GM18519 (cell line): Measurements from ENCODE around the gene SCN8A.
"Not testable (repeated sequence)": the region's sequence is repeated elsewhere in the genome, so short reads cannot be mapped to it uniquely, and the experiment has no call there.

Source experiments
- ATAC-seq: cut with Tn5 transposase; IDR thresholded peaks from one replicate; pipeline ENCODE4 v1.9.1; 2021; ENCODE audit warnings: mild to moderate bottlenecking, moderate library complexity; ENCODE audit not compliant: unreplicated experiment, low FRiP score

SCN8A gene

DNA sequence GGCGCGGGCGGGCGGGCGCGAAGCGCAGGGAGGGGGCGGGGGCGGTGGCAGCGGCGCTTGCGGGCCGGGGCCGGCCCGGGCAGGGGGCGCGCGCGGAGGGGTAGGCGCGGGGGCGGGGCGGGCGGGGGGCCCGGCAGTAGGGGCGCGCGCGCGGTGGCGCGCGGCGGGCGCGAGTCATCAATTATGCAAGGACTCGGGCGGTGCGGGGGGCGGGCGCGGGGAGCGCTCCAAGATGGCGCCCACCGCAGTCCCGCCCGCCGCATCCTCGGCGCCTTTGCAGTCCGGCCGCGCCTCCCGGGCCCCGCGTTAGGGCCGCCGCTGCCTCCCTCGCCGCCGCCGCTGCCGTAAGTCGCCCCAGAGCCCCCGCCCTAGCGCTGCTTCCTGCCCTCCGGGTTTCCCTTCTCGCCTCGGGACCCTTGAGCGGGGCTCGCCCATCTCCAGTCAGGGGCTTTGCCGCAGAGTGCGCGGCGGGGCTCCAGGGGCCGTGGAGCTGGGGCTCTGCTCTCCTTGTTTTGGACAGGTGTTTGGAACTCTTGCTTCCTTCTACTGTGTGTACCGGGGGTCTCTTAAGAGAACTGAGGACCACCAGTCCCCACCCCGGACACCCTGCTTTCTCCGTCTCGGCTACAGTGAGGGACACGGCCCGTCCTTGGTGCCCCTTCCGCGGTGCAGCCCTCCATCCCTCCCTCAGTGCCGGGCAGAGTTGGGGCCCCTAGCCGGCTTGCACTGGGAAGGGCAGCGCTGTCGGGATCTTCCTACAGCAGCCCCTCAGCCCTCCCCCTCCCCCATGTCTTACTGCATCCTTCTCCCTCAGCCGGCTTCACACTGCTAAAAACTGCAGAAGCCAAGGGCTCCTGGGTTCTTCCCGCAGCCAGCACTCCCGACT is at the start of gene SCN8A:
TSS of gene SCN8A (plus strand) at position 218 of the 886 bp plus-strand sequence. CDS start 71,585 bp downstream, outside the sequence.
- ATAC-seq, result peak; percentile 8

DNA sequence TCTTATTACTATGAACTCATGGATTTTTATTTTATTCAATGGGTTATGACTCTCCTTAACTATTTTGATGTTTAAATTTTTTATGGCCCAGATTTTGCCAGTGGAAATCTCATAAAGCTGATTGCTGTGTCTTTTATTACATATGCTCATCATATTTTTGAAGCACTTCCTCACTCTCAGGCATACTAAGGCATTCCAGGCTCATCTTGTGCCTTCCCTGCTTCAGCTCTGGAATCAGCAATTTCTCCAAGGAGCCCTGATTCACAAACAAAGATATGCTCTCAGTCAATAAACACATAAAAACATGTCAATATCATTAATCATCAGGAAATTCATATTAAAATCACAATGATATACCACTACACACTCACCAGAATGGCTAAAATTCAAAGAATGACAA is 44.9 kb upstream of the SCN8A start:
- no peak for ATAC-seq

DNA sequence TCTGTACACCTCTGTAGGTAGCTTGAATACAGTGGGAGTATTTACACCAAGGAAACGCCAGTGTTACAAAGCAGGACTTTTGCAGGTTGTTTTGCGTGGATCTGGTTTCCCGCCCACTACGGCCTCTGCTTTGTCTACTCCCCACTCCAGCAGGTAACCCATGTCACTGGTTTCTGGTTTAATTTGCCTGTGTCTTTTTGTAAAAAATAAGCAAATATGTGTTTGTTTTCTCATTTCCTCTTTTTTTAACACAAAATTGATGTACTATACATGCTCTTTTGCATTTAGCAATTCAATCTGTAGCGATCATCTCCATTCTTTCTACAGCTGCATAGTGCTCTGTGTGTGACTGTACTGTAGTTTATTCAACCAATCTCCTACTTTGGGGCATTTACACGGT is 43.4 kb upstream of the SCN8A start:
- ATAC-seq, result no peak

DNA sequence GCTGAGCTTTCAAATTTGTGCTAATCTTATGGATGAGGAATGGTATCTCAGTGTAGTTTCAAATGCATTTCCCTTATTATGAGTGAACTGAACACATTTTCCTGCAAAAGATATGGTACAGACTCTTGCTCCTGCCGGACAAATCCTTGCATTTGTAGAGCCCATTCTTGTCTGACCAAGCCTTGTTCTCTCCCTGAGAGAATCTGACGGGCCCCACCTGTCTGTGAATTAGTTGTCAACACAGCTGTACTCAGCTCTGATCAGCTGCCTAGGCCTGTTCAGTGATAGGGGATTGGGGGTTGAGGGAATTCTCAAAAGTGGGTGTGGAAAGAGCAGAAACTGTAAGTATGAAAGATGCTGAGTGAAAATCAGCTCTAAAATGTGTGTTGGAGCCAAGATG is 42.8 kb upstream of the SCN8A start:
- no peak for ATAC-seq

DNA sequence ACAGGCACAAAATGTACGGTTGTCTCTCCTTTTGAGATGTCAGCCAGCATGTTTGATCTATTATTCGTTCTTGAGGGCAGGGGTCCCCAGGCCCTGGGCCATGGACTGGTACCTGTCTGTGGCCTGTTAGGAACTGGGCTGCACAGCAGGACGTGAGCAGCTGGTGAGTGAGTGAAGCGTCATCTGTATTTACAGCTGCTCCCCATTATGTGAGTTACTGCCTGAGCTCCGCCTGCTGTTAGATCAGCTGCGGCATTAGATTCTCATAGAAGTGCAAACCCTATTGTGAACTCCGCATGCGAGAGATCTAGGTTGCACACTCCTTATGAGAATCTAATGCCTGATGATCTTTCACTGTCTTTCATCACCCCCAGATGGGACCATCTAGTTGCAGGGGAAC is 41.4 kb upstream of the SCN8A start:
- no peak for ATAC-seq

DNA sequence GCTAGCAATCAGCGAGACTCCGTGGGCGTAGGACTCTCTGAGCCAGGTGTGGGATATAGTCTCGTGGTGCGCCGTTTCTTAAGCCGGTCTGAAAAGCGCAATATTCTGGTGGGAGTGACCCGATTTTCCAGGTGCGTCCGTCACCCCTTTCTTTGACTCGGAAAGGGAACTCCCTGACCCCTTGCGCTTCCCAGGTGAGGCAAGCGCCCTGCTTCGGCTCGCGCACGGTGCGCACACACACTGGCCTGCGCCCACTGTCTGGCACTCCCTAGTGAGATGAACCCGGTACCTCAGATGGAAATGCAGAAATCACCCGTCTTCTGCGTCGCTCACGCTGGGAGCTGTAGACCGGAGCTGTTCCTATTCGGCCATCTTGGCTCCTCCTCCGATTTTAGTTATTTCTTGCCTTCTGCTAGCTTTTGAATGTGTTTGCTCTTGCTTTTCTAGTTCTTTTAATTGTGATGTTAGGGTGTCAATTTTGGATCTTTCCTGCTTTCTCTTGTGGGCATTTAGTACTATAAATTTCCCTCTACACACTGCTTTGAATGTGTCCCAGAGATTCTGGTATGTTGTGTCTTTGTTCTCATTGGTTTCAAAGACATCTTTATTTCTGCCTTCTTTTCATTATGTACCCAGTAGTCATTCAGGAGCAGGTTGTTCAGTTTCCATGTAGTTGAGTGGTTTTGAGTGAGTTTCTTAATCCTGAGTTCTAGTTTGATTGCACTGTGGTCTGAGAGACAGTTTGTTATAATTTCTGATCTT is 22.6 kb upstream of the SCN8A start:
- not testable (repeated sequence) for ATAC-seq

DNA sequence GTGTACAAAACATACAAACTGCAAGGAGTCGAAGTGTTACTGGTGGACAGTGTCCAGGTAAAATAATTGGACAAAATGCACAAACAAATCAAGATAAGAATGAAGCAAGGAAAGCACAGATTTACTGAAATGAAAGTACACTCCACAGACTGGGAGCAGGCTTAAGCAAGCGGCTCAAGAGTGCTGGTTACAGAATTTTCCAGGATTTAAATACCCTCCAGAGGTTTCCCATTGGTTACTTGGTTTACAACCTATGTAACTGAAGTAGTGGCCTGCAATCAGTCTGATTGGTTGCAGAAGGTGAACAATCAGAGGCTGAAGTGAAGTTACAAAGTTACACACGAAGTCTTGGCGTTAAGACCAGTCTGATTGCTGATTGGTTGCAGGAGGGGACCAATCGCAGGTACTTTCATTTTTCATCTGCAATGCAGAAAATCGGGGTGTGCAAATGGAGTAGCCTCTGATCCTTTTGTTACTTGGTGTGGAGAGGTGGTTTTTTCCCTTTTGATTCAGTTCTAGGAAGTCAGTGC is 11.6 kb upstream of the SCN8A start:
- no peak for ATAC-seq

DNA sequence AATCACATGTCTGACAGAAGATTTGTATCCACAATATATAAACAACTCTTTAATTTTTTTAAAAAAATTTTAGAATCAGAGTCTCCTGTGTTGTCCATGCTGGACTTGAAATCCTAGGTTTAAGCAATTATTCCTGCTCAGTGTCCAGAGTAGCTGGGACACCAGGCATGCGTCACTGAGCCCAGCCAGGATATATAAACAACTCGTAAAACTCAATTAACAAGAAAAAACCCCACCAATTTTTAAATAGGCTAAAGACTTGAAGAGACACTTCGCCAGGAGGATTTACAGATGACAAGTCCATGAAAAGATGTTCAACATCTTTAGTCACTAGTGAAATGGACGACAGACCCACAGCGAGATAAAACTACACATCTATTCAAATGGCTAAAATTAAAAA is 2.0 kb upstream of the SCN8A start:
- no peak for ATAC-seq

DNA sequence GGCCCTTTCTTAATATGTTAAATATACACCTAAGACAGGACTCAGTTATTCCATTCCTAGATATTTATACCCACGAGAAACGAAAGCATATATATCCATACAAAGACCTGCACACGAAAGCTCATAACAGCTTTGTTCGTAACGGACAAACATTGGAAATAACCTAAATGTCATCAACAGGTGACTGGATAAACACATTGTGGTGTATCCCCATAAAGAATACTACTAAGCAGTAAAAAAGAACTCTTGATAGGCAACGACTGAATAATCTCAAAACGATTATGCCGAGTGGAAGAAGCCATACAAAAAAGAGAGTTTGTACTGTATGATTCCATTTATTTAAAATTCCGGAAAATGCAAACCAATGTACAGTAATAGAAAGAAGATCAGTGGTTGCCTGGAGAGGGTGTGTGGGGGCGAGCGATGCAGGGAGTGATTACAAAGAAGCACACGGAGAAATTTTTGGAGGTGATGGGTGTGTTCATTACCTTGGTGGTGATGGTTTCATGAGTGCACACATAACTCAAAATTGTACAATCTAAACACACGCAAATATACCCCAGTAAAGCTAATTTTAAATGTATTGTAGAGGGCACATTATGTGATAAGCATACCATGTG is 1.4 kb upstream of the SCN8A start:
- no peak for ATAC-seq

DNA sequence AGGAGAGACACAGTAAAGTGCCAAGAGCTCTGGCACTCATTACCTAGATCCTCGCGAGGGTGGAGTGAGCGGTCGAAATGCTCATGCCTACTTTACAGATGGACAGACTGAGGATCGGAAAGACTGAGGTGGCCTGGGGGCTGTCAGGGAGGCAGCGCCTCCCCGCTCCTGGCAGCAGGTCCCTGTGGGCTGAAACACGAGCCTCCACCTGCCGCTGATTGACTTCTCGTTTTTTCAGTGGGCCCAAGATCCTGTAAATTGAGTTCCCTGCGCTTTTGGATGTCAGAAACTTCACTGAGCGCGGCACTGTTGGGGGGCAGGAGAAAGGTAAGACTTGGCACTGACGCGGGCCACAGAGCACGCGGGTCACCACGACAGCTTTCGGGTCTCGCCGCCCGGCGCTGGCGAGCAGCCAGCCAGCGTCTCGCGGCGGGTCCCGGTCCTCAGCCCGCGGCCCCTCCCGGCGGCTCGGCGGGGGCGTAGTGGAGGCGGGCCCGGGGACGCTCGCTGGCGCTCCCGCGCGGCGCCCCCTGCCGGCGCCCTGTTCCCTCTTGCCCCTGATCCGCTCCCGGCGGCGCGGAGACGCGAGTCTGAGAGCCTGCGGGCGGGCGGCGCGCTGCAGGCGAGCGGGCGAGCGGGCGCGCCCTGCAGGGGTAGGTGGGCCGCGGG is 552 bp upstream of the SCN8A start:
- peak; percentile 72 for ATAC-seq

DNA sequence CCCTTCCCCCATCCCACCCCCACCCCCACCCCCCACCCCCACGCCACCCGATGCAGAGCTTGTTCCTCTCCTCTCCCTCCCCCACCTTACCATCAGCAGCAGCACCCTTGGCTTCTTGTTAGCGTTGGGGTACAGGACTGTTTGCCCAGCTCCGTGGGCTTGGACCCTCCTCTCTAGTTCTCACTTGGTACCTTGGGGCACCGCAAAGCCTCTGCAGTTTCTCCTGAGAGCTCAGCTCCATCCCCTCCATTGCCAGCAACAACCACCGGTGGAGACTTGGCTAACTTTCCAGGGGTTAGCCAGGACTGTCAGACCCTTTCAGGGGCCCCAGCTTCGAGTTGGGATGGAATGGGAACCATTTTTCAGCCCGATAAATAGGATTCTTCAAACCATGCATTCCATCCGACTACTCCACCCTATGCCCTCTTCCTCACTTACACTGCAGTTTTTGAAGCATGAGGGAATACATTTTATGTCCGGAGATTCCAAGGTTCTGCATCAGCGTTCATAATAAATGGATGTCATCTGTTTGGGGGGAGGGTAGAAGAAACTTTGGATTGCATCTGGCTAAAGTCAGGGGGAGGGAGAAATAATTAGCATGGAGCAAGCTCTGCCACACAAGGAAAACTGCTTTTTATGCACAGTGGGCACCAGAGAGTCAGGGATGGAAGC is 1.1 kb downstream of the SCN8A start:
- no peak for ATAC-seq

DNA sequence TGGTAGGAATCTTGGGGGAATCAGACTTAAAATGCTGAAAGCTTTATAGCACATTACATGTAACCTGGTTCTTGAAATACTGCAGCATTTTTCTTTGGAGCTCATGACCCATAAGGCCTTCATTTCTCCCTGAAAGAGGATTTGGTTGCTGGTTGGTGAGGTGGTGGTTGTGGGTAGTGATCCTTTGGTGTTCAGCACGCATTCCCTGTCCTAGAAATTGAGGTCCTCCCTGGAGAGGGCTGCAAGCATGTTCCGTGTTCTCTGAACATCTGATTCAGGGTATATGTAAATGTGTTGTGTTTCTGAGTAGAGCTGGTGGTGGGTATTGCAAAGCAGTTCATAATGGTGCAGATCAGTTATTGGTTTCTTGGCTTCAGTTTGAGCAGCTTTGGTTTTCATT is 2.0 kb downstream of the SCN8A start:
- ATAC-seq, result no peak

DNA sequence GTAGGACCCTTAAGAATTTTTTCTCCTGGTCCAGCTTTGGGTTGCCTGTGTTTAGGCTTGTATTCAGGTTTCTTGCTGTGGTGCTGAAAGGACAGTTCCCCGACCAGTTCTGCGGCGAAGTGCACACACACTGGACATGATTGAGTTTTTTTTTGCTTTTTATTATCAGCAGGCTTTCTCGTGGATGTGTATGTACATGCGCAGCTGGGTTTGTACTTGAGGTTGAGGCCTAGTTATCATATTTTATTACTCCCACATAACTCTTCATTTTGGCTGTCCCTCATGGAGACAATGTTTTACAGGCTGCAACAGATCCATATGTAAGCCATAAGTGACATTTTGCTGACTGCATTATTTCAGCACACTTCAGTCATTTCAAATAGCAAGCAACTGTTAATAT is 2.5 kb downstream of the SCN8A start:
- ATAC-seq, result no peak

DNA sequence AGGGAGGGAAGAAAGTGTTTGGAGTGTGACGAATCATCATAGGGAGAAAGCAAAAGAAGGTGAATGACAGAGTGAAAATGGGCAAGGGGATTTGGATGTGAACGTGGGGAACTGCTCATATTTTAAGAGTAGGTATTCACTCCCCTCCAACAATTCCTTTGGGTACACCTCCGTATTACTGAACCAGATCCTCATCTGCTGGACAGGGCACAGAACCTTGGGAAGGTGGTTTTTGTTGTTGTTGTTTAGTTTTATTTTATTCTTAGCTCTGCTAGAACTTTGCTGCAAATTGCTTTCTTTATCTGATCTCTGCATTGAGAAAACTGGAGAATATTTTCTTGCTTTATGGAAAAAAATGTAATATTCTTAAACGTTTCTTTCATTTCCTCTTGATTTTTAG is 7.1 kb downstream of the SCN8A start:
- ATAC-seq, result no peak

DNA sequence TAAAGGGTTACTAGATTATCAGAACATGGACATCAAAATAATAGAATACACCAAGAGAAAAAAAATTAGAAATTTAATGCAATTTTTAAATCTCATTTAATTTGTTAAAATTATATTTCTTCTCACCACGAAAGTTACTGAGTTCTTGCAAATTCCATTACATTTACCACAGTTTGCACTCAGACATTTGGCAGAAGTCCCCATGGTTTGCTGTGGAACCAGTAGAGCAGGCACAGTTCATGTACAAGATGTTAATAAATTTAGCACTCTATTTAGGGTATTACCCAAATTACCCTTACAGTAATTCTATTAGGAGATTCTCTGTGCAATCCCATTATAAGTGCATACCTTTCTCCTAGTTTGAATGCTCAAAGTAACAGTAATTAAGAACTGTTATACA is 9.7 kb downstream of the SCN8A start:
- ATAC-seq, result no peak

DNA sequence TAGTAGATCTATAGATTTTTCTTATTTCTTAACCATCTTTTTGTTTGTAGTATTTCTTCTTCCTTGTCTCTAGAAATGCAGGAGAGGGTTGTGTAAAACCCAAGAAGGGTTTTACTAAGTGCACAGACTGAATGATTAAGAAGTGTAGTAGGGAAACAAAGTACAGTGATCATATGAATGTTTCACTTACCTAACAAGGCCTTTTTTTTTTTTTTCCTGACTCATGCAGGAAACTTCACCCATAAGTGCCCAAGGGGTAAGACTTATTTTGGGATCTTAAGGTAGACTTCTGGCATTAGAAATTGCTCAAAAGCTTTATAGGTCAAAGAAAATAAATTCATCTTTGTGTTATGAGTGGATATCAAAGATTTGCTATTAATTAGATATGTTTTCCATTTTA is 10.2 kb downstream of the SCN8A start:
- ATAC-seq, result no peak

DNA sequence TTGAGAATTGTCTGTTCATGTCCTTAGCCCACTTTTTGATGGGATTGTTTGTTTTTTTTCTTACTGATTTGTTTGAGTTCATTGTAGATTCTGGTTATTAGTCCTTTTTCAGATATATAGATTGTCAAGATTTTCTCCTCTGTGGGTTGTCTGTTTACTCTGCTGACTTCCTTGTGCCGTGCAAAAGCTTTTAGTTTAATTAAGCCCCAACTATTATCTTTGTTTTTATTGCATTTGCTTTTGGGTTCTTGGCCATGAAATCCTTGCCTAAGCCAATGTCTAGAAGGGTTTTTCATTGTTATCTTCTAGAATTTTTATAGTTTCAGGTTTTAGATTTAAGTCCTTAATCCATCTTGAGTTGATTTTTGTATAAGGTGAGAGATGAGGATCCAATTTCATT is 14.9 kb downstream of the SCN8A start:
- not testable (repeated sequence) for ATAC-seq

DNA sequence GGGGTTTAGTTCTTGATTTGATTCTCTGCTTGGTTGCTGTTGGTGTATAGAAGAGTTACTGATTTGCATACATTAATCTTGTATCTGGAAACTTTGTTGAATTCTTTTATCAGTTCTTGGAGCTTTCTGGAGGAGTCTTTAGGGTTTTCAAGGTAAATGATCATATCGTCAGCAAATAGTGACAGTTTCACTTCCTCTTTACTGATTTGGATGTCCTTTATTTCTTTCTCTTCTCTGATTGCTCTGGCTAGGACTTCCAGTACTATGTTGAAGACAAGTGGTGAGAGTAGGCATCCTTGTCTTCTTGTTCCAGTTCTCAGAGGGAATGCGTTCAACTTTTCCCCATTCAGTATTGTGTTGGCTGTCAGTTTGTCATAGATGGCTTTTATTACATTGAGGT is 16.2 kb downstream of the SCN8A start:
- ATAC-seq, result not testable (repeated sequence)

DNA sequence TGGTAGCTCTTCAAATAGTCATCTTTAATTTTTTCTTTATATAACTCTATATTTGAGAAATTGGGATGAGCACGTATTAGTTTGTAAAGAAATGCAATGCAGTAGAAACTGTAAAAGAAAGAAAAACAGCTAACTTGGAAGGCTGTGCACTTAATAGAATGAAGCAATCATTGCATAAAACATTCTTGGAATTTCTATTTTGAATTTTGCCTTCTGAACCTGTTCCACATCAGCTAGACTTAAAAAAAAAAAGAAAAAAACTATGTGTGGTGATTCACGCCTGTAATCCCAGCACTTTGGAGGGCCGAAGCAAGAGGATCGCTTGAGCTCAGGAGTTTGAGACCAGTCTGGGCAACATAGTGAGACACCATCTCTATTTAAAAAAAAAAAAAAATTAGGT is 29.4 kb downstream of the SCN8A start:
- ATAC-seq, result no peak
